HG02759 (cell line): ENCODE measurements around the gene DOHH.
"Not testable (repeated sequence)": the region's sequence is repeated elsewhere in the genome, so short reads cannot be mapped to it uniquely, and the experiment has no call there.

ENCODE experiments used
- ATAC-seq: cut with Tn5 transposase; IDR thresholded peaks from one replicate; pipeline ENCODE4 v1.9.1; 2021; ENCODE audit warnings: mild to moderate bottlenecking, moderate library complexity; ENCODE audit not compliant: unreplicated experiment

The DOHH gene

DNA sequence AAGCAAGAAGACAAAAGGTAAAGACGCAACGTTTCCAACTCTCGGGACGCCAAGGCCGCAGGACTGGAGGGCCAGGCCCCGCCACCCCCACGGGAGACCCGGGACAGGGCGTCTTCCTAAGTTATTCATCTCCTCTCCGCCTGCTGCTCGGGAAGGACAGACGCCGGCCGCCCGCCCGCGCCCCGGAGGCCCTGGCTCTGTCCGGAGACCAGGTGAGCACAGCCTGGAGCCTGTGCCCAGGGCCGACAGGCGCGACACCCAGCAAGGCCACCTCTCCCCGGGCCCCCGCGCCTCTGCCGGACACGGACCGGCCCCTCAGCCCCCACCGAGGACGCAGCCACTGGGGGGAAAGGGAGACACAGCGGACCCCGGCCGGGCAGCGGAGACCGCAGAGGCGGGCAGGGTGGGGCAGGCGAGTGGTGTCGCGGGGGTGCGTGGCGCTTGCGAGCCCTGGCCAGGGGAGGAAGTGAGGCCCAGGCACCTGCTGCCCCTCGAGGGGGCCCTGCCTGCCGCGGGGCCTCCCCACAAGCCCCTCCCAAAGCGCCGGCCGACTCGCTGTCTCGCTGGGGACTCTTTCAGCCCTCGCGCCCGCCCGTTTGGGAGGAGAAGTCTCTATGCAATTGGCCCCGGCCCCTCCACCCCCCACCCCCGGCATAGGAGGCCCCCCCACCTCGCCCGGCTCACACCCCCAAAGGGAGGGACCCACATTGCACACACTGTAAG is 37.3 kb downstream of the DOHH start:
- no peak for ATAC-seq

DNA sequence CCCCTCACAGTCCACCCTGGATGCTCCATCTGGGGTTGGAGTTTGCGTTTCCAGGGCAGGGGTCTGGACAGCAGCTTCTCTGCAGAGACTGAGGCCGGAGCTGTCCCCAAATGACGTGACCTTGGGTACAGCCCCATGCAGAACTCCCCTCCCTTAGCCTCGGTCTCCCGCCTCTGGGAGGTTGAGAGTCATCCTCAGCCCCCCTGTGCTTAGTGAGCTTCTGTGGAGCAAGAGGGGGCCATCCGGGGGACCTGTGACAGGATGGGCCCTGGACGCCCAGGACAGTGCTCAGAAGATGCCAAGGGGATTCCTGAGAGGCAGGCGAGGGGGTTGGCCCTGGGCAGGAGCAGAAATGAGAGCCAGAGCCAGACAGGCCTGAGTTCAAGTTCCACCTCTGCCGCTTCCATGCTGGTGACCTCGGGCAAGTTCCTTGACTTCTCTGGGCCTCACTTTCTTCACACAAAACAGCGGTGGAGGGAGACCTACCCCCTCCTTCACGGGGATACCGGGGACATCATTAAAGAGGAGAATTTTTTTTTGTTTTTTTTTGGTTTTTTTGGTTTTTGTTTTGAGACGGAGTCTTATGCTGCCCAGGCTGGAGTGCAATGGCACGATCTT is 40.4 kb downstream of the DOHH start:
- ATAC-seq: no peak

DNA sequence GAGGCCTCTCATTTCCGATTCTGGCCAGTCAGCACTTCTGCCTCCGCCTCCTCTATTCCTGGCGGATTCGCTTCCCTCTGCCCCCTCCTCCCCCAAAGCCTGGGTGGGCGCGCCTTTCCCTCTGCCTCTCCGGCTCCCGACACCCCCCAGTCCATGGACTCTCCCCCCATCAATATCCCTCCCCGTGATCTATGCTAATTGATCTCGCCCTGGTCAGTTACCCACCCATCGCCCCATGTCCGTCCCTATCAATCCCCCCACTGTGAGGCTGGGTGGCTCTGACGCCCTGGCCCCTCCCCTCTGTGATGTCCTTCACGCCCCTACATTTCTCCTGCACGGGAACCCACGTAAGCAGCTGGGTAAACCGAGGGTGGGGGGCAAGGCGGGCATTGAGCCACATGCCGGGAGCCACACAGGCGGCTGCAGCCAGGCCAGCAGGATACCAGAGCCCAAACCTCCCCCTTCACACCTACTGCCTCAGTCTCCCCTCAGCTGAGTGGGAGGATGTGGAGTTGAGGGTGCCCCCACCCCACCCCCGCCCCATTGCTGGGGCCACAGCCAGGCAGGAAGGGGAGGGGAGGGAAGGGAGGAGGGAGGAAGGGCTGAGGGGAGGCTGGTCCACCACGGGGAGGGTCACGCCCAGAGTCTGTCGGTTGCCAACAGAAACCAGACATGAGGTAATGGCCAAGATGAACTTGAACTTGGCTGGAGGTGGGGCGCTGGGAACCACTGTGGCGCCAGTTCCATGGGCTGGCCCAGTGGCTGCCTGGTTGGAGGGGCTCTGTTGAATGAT is 41.2 kb downstream of the DOHH start:
- no peak for ATAC-seq

DNA sequence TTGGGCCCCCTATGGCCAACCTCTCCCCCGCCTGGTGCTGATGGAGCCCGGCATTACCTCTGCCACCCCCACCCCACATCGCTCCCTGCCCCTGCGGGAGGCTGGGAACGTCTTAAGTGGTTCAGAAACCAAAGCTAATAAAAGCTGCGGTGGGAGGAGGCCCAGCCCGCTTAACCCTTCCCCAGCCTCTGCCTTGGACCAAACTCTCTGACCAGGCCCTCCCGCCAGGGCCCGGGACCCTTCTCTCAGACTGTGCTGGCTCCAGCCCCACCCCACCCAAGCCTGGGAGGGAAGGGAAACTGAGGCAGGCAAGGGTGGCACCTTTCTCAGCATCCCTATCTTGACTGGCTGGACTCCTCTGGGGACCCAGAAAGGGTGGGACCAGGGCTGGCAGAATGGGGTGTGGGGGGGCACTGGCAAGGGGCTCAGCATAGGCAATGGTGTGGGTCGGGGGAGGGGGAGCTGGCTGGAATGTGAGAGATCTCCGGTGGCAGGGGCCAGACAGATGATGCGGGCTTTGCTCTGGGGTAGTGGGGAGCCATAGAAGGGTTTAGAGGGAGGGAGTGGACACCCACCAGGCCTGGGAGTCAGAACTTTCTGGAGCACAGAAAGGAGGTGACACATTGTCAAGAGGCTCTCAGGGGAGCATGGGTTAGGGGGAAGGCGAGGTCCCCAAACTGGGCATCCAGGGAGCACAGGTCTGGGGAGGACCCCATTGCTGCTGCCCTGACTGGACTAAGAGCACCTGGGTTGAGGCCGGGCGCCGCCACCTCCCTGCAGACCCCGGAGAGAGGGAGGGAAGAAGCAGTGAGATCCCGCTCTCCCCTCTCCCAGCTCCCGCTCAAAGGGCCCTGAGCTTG is 42.0 kb downstream of the DOHH start:
- no peak for ATAC-seq

DNA sequence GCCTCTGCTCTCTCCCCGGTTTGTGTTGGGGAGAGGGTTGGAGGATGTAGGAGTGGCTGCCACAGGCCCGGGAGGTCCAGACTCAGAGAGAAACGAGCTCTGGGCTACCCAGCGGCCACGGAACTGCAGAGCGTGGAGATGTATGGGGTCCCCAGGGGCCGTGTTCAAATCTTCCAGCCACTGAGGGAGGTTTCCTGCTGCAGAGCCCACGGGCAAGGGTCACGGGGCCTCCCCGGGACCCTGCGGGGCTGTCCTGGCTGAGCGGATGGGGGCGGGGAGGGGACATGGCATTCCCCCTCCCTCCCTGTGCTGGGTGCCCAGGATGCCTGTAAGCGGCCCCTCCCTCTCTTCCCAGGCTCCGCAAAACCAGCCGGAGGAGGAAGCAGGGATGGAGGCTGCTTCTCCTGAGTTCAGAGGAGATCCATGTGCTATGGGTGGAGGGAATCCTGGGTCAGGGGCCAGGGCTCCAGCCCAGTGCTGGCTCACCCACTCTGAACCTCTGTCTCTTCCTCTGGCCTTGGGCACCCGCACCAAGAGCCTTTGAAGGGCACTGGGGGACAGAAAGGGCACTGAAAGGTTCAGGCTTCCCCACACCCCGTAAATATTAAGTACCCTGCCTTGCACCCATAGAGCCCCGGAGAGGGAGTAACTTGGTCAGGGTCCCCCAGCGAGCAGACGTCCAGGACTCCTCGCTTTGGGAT is 42.8 kb downstream of the DOHH start:
- no peak for ATAC-seq

DNA sequence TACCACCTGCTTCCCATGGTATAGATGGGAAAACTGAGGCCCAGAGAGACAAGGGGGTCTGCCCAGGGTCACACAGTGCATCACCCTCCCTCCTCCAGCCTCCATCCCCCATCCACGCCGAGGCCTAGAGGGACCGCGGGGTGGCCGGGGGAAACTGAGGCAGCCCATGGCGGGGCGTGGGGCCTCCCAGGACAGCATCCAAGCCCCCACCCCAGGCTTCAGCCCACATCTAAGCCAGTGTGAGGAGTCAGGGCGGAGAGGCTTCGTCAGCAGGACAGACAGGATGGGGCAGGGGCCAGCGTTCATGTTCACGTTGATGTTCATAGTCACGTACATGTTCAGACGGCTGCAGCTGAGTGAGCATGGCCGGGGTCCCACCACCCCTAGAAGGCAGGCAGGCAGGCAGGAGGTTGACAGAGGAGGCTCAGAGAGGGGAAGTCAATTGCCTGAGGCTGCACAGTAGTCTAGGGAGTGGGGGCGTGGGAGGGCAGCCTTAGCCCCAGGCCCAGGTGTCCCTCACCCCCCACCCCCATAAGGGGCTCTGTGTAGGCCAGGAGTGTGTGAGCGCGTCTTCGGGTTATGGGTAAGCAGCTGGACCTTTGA is 43.4 kb downstream of the DOHH start:
- no peak for ATAC-seq

DNA sequence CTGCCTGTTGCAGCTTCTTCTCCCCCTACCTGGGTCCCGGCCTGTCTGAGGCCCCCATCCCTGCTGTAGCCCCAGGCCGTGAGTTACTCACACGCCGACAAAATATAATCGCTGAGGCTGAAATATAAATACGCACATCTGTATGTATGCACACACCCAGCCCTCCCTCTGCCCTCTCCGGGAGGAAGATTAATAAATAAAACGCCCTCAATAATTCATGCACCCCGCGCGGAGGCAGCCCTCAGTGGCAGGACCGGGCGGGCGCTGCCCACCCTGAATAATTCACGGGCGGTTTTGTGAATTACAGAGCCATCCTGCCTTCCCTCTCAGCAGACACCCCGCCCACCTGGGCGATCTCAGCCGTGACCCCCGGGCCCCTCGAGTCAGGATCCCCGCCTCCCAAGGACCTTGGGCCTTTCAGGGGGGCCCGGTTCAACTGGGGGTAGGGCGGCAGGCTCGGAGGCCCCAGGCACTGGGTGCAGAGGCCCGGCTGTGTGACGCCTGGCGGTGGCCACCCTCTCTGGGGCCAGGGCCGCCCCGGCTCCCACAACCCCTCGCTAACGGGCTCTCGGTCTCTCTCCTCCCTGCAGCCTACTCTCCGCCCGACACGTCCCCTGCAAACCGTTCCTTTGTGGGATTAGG is 44.4 kb downstream of the DOHH start:
- no peak for ATAC-seq

DNA sequence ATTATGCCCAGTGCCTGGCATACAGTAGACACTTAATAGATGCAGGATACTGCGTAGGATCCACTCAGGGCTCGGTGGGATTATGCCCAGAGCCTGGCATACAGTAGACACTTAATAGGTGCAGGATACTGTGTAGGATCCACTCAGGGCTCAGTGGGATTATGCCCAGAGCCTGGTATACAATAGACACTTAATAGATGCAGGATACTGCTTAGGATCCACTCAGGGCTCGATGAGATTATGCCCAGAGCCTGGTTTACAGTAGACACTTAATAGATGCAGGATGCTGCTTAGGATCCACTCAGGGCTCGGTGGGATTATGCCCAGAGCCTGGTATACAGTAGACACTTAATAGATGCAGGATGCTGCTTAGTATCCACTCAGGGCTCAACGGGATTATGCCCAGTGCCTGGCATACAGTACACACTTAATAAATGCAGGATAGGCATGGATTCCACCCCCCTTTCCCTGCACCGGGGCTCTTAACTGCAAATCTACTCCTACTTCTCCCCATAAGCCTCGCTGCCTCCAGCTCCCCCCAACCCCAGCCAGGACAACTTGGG is 45.0 kb downstream of the DOHH start:
- no peak for ATAC-seq

DNA sequence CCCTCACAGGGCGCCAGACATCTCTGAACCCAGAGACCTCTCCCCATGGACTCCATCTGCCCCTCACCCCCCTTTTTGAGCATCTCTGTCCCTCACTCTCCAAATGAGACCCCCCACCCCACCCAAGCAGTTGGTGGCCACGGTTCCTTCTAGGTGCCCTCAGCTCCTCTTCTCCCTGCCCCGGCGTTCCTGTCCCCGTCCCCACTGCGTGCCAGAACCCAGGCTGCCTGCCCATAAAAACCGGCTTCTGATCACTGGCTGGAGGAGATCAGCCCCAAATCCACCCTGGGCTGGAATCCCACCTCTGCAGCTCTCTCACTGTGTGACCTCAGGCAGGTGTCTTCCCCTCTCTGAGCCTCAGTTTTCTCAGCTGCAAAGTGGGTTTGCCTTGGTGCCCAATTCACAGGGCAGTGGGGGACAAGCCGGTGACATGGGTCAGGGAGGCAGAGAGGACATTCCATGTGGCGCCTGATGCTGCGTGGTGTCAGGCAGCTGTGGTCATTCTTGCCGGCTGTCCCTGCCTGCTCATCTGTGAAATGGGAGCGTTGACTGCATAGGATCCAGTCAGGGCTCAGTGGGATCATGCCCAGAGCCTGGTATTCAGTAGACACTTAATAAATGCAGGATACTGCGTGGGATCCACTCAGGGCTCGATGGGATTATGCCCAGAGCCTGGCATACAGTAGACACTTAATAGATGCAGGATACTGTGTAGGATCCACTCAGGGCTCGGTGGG is 45.6 kb downstream of the DOHH start:
- ATAC-seq: no peak

DNA sequence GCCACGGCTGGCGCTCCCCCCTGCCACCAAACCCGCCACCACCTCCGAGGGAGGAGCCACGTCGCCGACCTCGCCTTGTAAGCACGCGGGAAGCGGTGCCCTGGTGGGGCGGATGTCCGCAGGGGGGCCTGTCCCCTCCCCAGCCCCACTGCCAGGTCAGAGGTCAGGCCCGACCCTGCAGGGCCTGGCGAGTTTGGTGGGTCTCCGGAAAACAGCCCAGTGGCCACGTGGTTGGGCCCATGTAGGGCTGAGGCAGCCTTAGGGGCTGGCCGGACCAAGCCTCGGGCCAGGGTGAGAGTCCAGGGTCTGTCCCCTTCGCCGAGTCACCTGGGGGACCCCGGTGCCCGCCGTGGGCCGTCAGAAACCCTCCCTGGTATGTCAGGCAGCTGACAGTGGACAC is 46.6 kb downstream of the DOHH start:
- no peak for ATAC-seq

DNA sequence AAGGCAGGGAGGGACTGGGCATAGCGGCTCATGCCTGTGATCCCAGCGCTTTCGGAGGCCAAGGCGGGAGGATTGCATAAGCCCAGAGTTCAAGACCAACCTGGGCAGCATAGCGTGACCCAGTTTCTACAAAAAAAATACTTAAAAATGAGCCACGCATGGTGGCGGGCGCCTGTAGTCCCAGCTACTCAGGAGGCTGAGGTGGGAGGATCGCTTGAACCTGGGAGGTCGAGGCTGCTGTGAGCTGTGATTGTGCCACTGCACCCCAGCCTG is 47.6 kb downstream of the DOHH start:
- not testable (repeated sequence) for ATAC-seq

DNA sequence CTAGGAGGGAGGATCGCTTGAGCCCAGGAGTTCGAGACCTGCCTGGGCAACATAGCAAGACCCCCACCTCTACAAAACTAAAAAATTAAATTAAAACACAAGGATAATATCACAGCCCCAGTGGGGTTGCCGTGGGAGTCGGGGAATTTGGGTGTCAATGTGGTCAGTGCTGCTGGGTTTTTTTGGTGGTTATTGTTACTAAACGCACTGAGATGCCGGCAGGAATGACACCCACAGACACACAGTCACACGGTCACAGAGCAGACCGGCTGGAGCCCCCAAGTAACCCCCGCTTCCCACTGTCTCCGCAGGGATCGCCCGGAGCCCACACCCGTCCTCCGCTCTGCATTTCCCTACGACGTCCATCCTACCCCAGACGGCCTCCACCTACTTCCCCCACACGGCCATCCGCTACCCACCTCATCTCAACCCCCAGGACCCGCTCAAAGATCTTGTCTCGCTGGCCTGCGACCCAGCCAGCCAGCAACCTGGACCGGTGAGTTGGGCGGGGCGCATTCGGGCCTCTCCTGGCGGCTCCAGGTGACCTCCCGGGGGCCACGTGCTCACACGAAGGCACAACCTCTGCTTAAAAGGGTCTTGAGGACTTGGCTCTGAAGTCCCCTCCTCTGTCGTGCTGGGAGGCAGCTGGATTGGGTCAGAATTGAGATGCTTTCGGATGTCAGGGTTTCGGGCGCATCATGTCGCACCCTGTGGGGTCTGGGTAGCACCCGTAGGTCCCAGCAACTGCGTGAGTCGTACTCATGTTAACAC is 48.1 kb downstream of the DOHH start:
- no peak for ATAC-seq

DNA sequence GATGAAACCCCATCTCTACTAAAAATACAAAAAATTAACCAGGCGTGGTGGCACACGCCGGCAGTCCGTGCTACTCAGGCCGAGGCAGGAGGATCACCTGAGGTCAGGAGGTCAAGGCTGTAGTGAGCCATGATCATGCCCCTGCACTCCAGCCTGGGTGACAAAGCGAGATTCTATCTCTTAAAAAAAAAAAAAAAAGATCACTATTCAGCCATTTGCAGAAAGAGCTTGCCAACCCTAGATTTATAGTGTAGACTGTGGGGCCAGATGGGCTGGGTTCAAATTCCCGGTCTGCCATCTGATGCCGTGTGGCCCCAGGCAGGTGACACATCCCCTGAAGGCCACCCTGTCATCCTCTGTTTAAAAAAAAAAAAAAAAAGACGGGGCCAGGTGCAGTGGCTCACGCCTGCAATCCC is 49.0 kb downstream of the DOHH start:
- ATAC-seq: no peak

DNA sequence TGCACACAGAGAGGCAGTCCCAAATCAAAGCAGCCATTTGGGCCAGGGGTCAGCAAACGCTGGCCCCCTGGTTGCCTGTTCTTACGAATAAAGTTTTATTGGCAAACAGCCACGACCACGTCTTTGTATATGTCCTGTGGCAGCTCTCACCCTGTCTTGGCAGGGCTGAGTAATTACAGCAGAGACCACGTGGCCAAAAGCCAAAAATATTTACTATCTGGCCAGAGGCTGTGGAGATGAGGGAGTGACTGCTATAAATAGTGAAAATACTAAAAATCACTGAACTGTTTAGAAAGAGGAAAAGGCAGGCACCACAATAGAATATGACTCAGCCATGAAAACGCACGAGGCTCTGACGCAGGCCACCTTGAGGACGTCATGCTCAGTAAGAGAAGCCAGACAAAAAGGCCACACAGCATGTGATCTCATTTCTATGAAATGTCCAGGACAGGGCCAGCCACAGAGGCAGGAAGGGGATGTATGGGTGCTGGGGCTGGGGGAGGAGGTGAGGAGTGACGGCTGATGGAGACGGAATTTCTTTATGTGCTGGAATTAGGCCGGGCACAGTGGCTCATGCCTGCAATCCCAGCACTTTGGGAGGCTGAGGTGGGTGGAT is 49.6 kb downstream of the DOHH start:
- ATAC-seq: no peak

DNA sequence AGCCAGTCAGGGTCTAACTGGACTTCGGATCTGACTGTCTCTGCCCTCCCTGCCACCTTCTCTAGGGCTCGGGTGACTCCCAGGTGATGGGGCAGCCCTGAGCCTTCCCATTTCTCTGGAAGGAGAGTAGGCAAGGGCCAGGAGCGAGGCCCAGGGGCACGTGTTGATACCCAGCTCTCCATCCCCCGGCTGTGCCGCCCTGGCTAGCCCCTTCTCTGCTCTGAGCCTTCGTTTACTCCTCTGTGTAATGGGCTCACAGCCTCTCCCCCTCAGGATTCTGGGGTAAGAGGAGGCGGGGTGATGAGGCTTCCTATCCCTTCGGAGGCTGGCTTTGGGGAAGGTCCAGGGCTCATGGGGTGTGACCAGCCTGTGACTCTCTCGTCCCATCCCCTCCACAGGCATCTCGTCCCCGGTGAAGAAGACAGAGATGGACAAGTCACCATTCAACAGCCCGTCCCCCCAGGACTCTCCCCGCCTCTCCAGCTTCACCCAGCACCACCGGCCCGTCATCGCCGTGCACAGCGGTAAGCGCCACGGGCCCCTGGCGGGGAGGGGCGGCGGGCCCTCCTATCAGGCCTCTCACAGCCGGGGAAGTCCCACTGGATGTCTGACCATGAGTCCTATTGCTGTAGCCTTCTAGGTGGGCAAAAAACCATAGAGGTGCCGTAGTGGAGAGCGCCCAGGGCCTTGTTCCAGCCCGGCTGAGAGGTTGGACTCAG is 51.7 kb downstream of the DOHH start:
- no peak for ATAC-seq

DNA sequence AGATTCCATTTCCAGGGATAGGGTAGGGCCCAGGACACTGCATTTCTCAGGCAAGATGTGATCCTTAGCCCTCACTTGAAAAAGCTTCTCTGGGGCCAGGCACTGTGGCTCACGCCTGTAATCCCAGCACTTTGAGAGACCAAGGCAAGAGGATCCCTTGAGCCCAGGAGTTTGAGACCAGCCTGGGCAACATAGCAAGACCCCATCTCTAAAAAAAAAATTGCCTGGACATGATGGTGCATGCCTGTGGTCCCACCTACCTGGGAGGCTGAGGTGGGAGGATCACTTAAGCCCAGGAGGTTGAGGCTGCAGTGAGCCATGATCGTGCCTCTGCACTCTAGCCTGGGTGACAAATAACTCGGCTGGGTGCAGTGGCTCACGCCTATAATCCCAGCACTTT is 53.8 kb downstream of the DOHH start:
- not testable (repeated sequence) for ATAC-seq

DNA sequence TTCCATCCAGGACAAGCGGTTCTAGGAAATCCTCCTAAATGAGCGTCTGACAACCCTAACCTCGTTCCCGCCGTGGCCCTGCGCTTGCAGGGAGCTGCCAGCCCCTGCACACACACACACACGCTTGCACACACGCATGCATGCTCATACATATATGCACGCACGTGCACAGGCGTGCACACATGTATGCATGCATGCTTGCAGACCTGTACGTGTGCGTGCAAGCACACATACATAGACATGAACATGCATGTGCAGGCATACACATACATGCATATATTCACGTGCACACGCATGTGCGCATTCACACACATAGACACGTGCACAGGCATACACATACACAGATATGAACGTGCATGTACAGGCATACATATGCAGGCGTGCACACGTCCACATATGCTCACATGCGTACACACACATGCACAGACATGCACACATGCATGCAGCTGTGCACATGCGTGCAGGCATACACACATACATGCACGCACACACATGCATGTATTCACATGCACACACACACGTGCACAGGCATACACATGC is 55.7 kb downstream of the DOHH start:
- ATAC-seq: no peak
